ENCODE measurements around the gene ZBTB4. TPM values are rescaled to one million over a fixed set of nuclear protein-coding genes. Genes with fewer than 3 reads are reported as not detected.

Gene ZBTB4
- total RNA-seq, 4 donors from 2014 or later, result 15.1 to 27.3 (median 24.5) TPM

DNA sequence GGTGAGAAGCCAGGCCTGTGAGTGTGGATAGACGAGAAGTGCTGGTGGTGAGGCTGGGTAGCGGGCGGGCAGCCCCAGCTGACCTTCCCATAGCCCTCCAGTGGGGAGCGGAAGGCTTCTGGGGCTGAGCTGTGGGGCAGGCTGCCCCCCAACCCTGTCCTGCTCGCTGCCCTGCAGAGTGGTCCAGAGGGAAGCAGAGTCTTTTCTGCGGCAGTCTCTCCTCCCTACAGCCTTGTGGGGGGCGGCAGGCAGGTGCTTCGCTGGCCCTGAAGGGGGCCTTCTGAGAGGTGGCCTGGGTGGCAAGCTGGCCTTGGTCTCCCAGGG is 68.0 kb downstream of the ZBTB4 start:
- Histone ChIP-seq H3K27ac (no peak overlapping the region), H3K4me3 (no peak overlapping the region), H3K36me3 (no peaks in the 10 kb centered on the region), H3K9me3 (no peaks in the 10 kb centered on the region), H3K27me3 (no peaks in the 10 kb centered on the region), H3K4me1 (no peaks in the 10 kb centered on the region)
- DNase-seq, result no peak
- TF ChIP-seq, protein P1, sequence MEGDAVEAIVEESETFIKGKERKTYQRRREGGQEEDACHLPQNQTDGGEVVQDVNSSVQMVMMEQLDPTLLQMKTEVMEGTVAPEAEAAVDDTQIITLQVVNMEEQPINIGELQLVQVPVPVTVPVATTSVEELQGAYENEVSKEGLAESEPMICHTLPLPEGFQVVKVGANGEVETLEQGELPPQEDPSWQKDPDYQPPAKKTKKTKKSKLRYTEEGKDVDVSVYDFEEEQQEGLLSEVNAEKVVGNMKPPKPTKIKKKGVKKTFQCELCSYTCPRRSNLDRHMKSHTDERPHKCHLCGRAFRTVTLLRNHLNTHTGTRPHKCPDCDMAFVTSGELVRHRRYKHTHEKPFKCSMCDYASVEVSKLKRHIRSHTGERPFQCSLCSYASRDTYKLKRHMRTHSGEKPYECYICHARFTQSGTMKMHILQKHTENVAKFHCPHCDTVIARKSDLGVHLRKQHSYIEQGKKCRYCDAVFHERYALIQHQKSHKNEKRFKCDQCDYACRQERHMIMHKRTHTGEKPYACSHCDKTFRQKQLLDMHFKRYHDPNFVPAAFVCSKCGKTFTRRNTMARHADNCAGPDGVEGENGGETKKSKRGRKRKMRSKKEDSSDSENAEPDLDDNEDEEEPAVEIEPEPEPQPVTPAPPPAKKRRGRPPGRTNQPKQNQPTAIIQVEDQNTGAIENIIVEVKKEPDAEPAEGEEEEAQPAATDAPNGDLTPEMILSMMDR (IDR thresholded peaks at IDR 0.05), result no peak
- TF ChIP-seq POLR2A (IDR thresholded peaks at IDR 0.05), result no peak

GRCh38 chr17:7410634-7411426 is 68.6 kb downstream of the ZBTB4 start:
- Histone ChIP-seq H3K4me1 (no peaks in the 10 kb centered on the region), H3K9me3 (no peaks in the 10 kb centered on the region), H3K27ac (no peak overlapping the region), H3K4me3 (no peak overlapping the region), H3K27me3 (no peaks in the 10 kb centered on the region), H3K36me3 (no peaks in the 10 kb centered on the region)
- no peak for DNase-seq
- no peak for TF ChIP-seq POLR2A (IDR thresholded peaks at IDR 0.05)
- TF ChIP-seq, protein P1 (IDR thresholded peaks at IDR 0.05), result no peak

- Histone ChIP-seq H3K27me3 (no peaks in the 10 kb centered on the region), H3K4me1 (peaks cover 0 to 7% (median 0%) of the 10 kb centered on the region in 4 donors), H3K27ac (no peak overlapping the region), H3K36me3 (no peaks in the 10 kb centered on the region), H3K9me3 (no peaks in the 10 kb centered on the region), H3K4me3 (no peak overlapping the region)
- TF ChIP-seq, protein P1 (IDR thresholded peaks at IDR 0.05), result no peak
- no peak for TF ChIP-seq POLR2A (IDR thresholded peaks at IDR 0.05)
- no peak for DNase-seq
Measured at GRCh38 chr17:7409716-7410115, 69.7 kb downstream of the ZBTB4 start.

Other genes with a start within 250 kb of the ZBTB4 start
- gene DVL2, start 245.1 kb downstream of the ZBTB4 start, total RNA-seq, result 10 to 100 TPM; 42.1 to 61.9 (median 50.1) TPM
- 10 to 100 TPM; 22.2 to 38.8 (median 35.1) TPM for gene PHF23, start 240.2 kb downstream of the ZBTB4 start, total RNA-seq
- gene GABARAP, start 237.2 kb downstream of the ZBTB4 start, total RNA-seq, result 100 to 1,000 TPM; 288 to 521 (median 367) TPM
- gene CTDNEP1, start 227.9 kb downstream of the ZBTB4 start, total RNA-seq, result 10 to 100 TPM; 55.3 to 86.9 (median 76.4) TPM
- gene ELP5, start 227.4 kb downstream of the ZBTB4 start, total RNA-seq, result 10 to 100 TPM; 15.1 to 75.1 (median 29.0) TPM
- gene CLDN7, start 217.2 kb downstream of the ZBTB4 start, total RNA-seq, result 1,000 to 10,000 TPM in 1 of 4 donors, 100 to 1,000 TPM in 2, 10 to 100 TPM in 1; 80.0 to 1,052 (median 864) TPM
- 1 to 10 TPM in 3 of 4 donors, not detected in 1; 1.1 to 7.6 (median 4.8) TPM for gene SLC2A4, start 197.9 kb downstream of the ZBTB4 start, total RNA-seq
- gene YBX2, start 185.0 kb downstream of the ZBTB4 start, total RNA-seq, result 10 to 100 TPM; 20.7 to 70.0 (median 24.6) TPM
- 100 to 1,000 TPM in 3 of 4 donors, 10 to 100 TPM in 1; 94.4 to 128 (median 120) TPM for gene EIF5A, start 172.0 kb downstream of the ZBTB4 start, total RNA-seq
- gene GPS2, start 164.3 kb downstream of the ZBTB4 start, total RNA-seq, result 100 to 1,000 TPM in 1 of 4 donors, 10 to 100 TPM in 3; 93.2 to 148 (median 94.2) TPM
- 10 to 100 TPM; 23.3 to 69.0 (median 53.9) TPM for gene NEURL4, start 150.3 kb downstream of the ZBTB4 start, total RNA-seq
- 100 to 1,000 TPM in 1 of 4 donors, 10 to 100 TPM in 3; 15.6 to 696 (median 24.0) TPM for gene ACAP1, start 143.1 kb downstream of the ZBTB4 start, total RNA-seq
- gene KCTD11, start 127.5 kb downstream of the ZBTB4 start, total RNA-seq, result 1 to 10 TPM; 2.5 to 8.9 (median 7.1) TPM
- not detected for gene TMEM95, start 124.5 kb downstream of the ZBTB4 start, total RNA-seq
- gene TNK1, start 98.5 kb downstream of the ZBTB4 start, total RNA-seq, result 10 to 100 TPM; 19.8 to 54.4 (median 44.4) TPM
- 10 to 100 TPM; 10.7 to 38.8 (median 21.9) TPM for gene PLSCR3, start 85.1 kb downstream of the ZBTB4 start, total RNA-seq
- 100 to 1,000 TPM in 2 of 4 donors, 10 to 100 TPM in 2; 37.1 to 334 (median 126) TPM for gene TMEM256, start 75.5 kb downstream of the ZBTB4 start, total RNA-seq
- gene NLGN2, start 71.8 kb downstream of the ZBTB4 start, total RNA-seq, result 1 to 10 TPM in 3 of 4 donors, under 1 TPM in 1; 0.88 to 9.9 (median 5.8) TPM
- not detected for gene SPEM1, start 59.3 kb downstream of the ZBTB4 start, total RNA-seq
- not detected for gene SPEM2, start 54.0 kb downstream of the ZBTB4 start, total RNA-seq
- gene SPEM3, start 50.8 kb downstream of the ZBTB4 start, total RNA-seq, result not detected
- gene TMEM102, start 44.2 kb downstream of the ZBTB4 start, total RNA-seq, result 10 to 100 TPM in 3 of 4 donors, 1 to 10 TPM in 1; 4.1 to 21.7 (median 17.0) TPM
- gene FGF11, start 40.1 kb downstream of the ZBTB4 start, total RNA-seq, result 1 to 10 TPM in 1 of 4 donors, not detected in 3; 1.0 TPM
- gene CHRNB1, start 34.6 kb downstream of the ZBTB4 start, total RNA-seq, result 1 to 10 TPM; 4.0 to 9.1 (median 5.8) TPM
- gene SLC35G6, start 1.8 kb upstream of the ZBTB4 start, total RNA-seq, result not detected
- 100 to 1,000 TPM in 3 of 4 donors, 10 to 100 TPM in 1; 94.6 to 204 (median 157) TPM for gene POLR2A, start 4.7 kb upstream of the ZBTB4 start, total RNA-seq
- 10 to 100 TPM in 3 of 4 donors, 1 to 10 TPM in 1; 7.6 to 58.6 (median 15.2) TPM for gene TNFSF12, start 69.4 kb upstream of the ZBTB4 start, total RNA-seq
- gene TNFSF13, start 79.1 kb upstream of the ZBTB4 start, total RNA-seq, result 10 to 100 TPM in 3 of 4 donors, 1 to 10 TPM in 1; 5.0 to 54.4 (median 38.7) TPM
- gene SENP3, start 82.3 kb upstream of the ZBTB4 start, total RNA-seq, result 10 to 100 TPM; 31.4 to 47.7 (median 43.7) TPM
- 100 to 1,000 TPM in 3 of 4 donors, 10 to 100 TPM in 1; 42.1 to 149 (median 124) TPM for gene CD68, start 100.0 kb upstream of the ZBTB4 start, total RNA-seq
- 100 to 1,000 TPM in 3 of 4 donors, 10 to 100 TPM in 1; 37.1 to 236 (median 125) TPM for gene MPDU1, start 104.2 kb upstream of the ZBTB4 start, total RNA-seq
- gene SOX15, start 110.5 kb upstream of the ZBTB4 start, total RNA-seq, result 1 to 10 TPM in 3 of 4 donors, not detected in 1; 1.9 to 2.7 (median 2.4) TPM
- gene FXR2, start 135.3 kb upstream of the ZBTB4 start, total RNA-seq, result 10 to 100 TPM; 28.8 to 38.1 (median 30.4) TPM
- gene SAT2, start 148.2 kb upstream of the ZBTB4 start, total RNA-seq, result 100 to 1,000 TPM; 144 to 303 (median 229) TPM
- gene SHBG, start 150.5 kb upstream of the ZBTB4 start, total RNA-seq, result 10 to 100 TPM in 2 of 4 donors, 1 to 10 TPM in 2; 2.1 to 38.0 (median 16.3) TPM
- gene ATP1B2, start 171.3 kb upstream of the ZBTB4 start, total RNA-seq, result under 1 TPM in 1 of 4 donors, not detected in 3; 0.47 TPM
- 10 to 100 TPM; 19.6 to 27.7 (median 25.1) TPM for gene TP53, start 207.9 kb upstream of the ZBTB4 start, total RNA-seq
- 1 to 10 TPM; 4.6 to 9.3 (median 6.2) TPM for gene WRAP53, start 208.8 kb upstream of the ZBTB4 start, total RNA-seq
- under 1 TPM in 1 of 4 donors, not detected in 3; 0.27 TPM for gene EFNB3, start 225.6 kb upstream of the ZBTB4 start, total RNA-seq
- under 1 TPM in 2 of 4 donors, not detected in 2; 0.18 to 0.83 TPM for gene DNAH2, start 238.1 kb upstream of the ZBTB4 start, total RNA-seq